WTC11 (cell line): ENCODE data around the gene CMC1. TPM values are rescaled to one million over a fixed set of nuclear protein-coding genes. Genes with fewer than 3 reads are reported as not detected.

ENCODE experiments used
- ATAC-seq: fragments of 200-7000 bp; cut with Tn5 transposase; 2 replicates; pipeline ENCODE4 v1.10.0; 2021; ENCODE audit warnings: mild to moderate bottlenecking, moderate library complexity
- CTCF ChIA-PET: fragments of 300-600 bp; sonication (Branson Sonifier 250); formaldehyde crosslinking; loops from one replicate; lab custom pipeline; 2021; ENCODE audit warnings: antibody characterized with exemption; lab: Charles Lee
- POLR2A ChIA-PET: fragments of 350-600 bp; sonication (Branson Sonifier 250); formaldehyde crosslinking; loops from one replicate; lab custom pipeline; 2021; ENCODE audit warnings: antibody characterized with exemption; lab: Charles Lee
- DNase-seq: peaks from one replicate; pipeline ENCODE4 v3.0.0; 2021; ENCODE audit warnings: low spot score
- H3K27ac Mint-ChIP-seq: 2 replicates; pipeline ENCODE4 v1.8.0; 2021; ENCODE audit warnings: mixed read lengths
- H3K27me3 Mint-ChIP-seq: 2 replicates; pipeline ENCODE4 v1.8.0; 2021; ENCODE audit warnings: low read depth, mild to moderate bottlenecking, moderate library complexity, mixed read lengths
- H3K36me3 Mint-ChIP-seq: 2 replicates; pipeline ENCODE4 v1.8.0; 2021; ENCODE audit warnings: mixed read lengths
- H3K4me1 Mint-ChIP-seq: 2 replicates; pipeline ENCODE4 v1.8.0; 2022; ENCODE audit warnings: mixed read lengths
- H3K4me3 Mint-ChIP-seq: 2 replicates; pipeline ENCODE4 v1.8.0; 2021; ENCODE audit warnings: mild to moderate bottlenecking, moderate library complexity, mixed read lengths
- H3K9me3 Mint-ChIP-seq: 2 replicates; pipeline ENCODE4 v1.8.0; 2021; ENCODE audit warnings: mixed read lengths
- ATF3 ChIP-seq: sonication (generic); formaldehyde crosslinking; conservative IDR thresholded peaks from 2 replicates; pipeline ENCODE4 v1.8.1; 2022; ENCODE audit warnings: mild to moderate bottlenecking, missing genetic modification reagents
- CBFB ChIP-seq: sonication (generic); formaldehyde crosslinking; IDR thresholded peaks from 2 replicates; pipeline ENCODE4 v1.8.1; 2022; ENCODE audit warnings: mild to moderate bottlenecking, low read depth, missing genetic modification reagents
- CREM ChIP-seq: sonication (generic); formaldehyde crosslinking; IDR thresholded peaks from 2 replicates; pipeline ENCODE4 v1.8.1; 2022; ENCODE audit warnings: mild to moderate bottlenecking, missing genetic modification reagents, moderate library complexity
- CTCF ChIP-seq: fragments of 200-600 bp; IDR thresholded peaks from 2 replicates; pipeline ENCODE4 v1.8.0; 2022; ENCODE audit warnings: antibody characterized with exemption
- ESRRA ChIP-seq: sonication (generic); formaldehyde crosslinking; IDR thresholded peaks from 2 replicates; pipeline ENCODE4 v1.8.1; 2022; ENCODE audit warnings: mild to moderate bottlenecking, missing genetic modification reagents, borderline replicate concordance
- NFYB ChIP-seq: sonication (generic); formaldehyde crosslinking; conservative IDR thresholded peaks from 2 replicates; pipeline ENCODE4 v1.8.0; 2022; ENCODE audit warnings: low read depth, missing genetic modification reagents
- NR3C1 ChIP-seq: sonication (generic); formaldehyde crosslinking; conservative IDR thresholded peaks from 2 replicates; pipeline ENCODE4 v1.8.1; 2023; ENCODE audit warnings: low read depth, mild to moderate bottlenecking, missing genetic modification reagents
- PRDM15 ChIP-seq: sonication (generic); formaldehyde crosslinking; IDR thresholded peaks from 2 replicates; pipeline ENCODE4 v1.8.0; 2022; ENCODE audit warnings: missing genetic modification reagents
- STAT6 ChIP-seq: sonication (generic); formaldehyde crosslinking; conservative IDR thresholded peaks from 2 replicates; pipeline ENCODE4 v1.8.1; 2023; ENCODE audit warnings: mild to moderate bottlenecking, low read depth, missing genetic modification reagents, moderate library complexity
- TCF7 ChIP-seq: sonication (generic); formaldehyde crosslinking; IDR thresholded peaks from 2 replicates; pipeline ENCODE4 v1.8.0; 2022; ENCODE audit warnings: mild to moderate bottlenecking, low read depth, missing genetic modification reagents, moderate library complexity
- ZMAT4 ChIP-seq: fragments of 250-450 bp; sonication (Bioruptor Pico); IDR thresholded peaks from 2 replicates; pipeline ENCODE4 v1.9.0; 2021; ENCODE audit warnings: mild to moderate bottlenecking
- ZNF121 ChIP-seq: sonication (generic); formaldehyde crosslinking; IDR thresholded peaks from 2 replicates; pipeline ENCODE4 v1.8.0; 2023; ENCODE audit warnings: missing genetic modification reagents
- ZNF232 ChIP-seq: sonication (generic); formaldehyde crosslinking; IDR thresholded peaks from 2 replicates; pipeline ENCODE4 v1.8.0; 2022; ENCODE audit warnings: mild to moderate bottlenecking, missing genetic modification reagents
- ZNF317 ChIP-seq: sonication (generic); formaldehyde crosslinking; IDR thresholded peaks from 2 replicates; pipeline ENCODE4 v1.8.1; 2023; ENCODE audit warnings: low read depth, mild to moderate bottlenecking, moderate library complexity, missing genetic modification reagents, borderline replicate concordance
- ZNF416 ChIP-seq: fragments of 250-450 bp; sonication (Bioruptor Pico); IDR thresholded peaks from 2 replicates; pipeline ENCODE4 v1.9.0; 2021; ENCODE audit warnings: mild to moderate bottlenecking, inconsistent platforms
- ZNF512 ChIP-seq: sonication (generic); formaldehyde crosslinking; IDR thresholded peaks from 2 replicates; pipeline ENCODE4 v1.8.1; 2022; ENCODE audit warnings: missing genetic modification reagents, borderline replicate concordance
- ZNF532 ChIP-seq: fragments of 250-450 bp; sonication (Bioruptor Pico); IDR thresholded peaks from 2 replicates; pipeline ENCODE4 v1.9.0; 2021; ENCODE audit warnings: mild to moderate bottlenecking, borderline replicate concordance
- ZNF671 ChIP-seq: fragments of 250-450 bp; sonication (Bioruptor Pico); IDR thresholded peaks from 2 replicates; pipeline ENCODE4 v1.8.0; 2021; ENCODE audit warnings: mild to moderate bottlenecking
- total RNA-seq: library from RNA; stranded (reverse); gene quantifications from 3 replicates; pipeline ENCODE4 v1.2.3, GENCODE V29; 2021

The CMC1 gene
- total RNA-seq, 1 experiment from 2014 or later: 25.3 TPM

- ChIA-PET POLR2A (no interaction called here), CTCF (interaction anchor here (0.7 kb wide), 1 partner anchor 19 kb away, joined by 3 read pairs; no protein-coding TSS in a partner anchor)
- H3K4me3 Mint-ChIP-seq: no peak overlapping the region
- ATAC-seq (no peak), DNase-seq (no peak)
- no peak for TF ChIP-seq ZNF232 (CRISPR knock-in tag)
- H3K27me3 Mint-ChIP-seq: no peaks in the 10 kb centered on the region
- H3K36me3 Mint-ChIP-seq: no peaks in the 10 kb centered on the region
- H3K27ac Mint-ChIP-seq: peak overlapping the region; percentile 36; the same call in 1 of the 2 replicates
- H3K9me3 Mint-ChIP-seq: peaks cover 6% of the 10 kb centered on the region
- peaks cover 82% of the 10 kb centered on the region for H3K4me1 Mint-ChIP-seq
These were observed 3.1 kb downstream of the CMC1 start for GRCh38 chr3:28244491-28244890.

GRCh38 chr3:28247286-28247685 lies 5.9 kb downstream of the CMC1 start:
- POLR2A ChIA-PET: interaction anchor here (1.0 kb wide), 1 partner anchor 102 kb away, joined by 4 read pairs; the partner anchor contains the start of genes AZI2 and ZCWPW2
- H3K27ac Mint-ChIP-seq: no peak overlapping the region
- TF ChIP-seq TCF7 (CRISPR knock-in tag) (no peak), ZNF232 (CRISPR knock-in tag) (no peak), NR3C1 (no peak), PRDM15 (no peak), ESRRA (CRISPR knock-in tag) (no peak), STAT6 (no peak), NFYB (no peak), ZNF121 (CRISPR knock-in tag) (no peak), ZNF532 (CRISPR knock-in tag) (no peak), ZMAT4 (CRISPR knock-in tag) (no peak), CREM (no peak), CBFB (CRISPR knock-in tag) (no peak), ZNF671 (no peak), ZNF512 (CRISPR knock-in tag) (no peak), ZNF416 (CRISPR knock-in tag) (no peak), ZNF317 (CRISPR knock-in tag) (no peak), CTCF (no peak), ATF3 (no peak)
- no peak for DNase-seq
- peak; percentile 21 for ATAC-seq
- CTCF ChIA-PET: no interaction called here
- no peak overlapping the region for H3K4me3 Mint-ChIP-seq
- peaks cover 6% of the 10 kb centered on the region for H3K9me3 Mint-ChIP-seq
- H3K27me3 Mint-ChIP-seq: no peaks in the 10 kb centered on the region
- H3K36me3 Mint-ChIP-seq: no peaks in the 10 kb centered on the region
- peaks cover 76% of the 10 kb centered on the region for H3K4me1 Mint-ChIP-seq
